OCI-M2 (cell line): ENCODE results near the gene GALP.
A peak's percentile ranks its signal among the peaks of the same experiment; 100 is the strongest.
"Not testable (repeated sequence)": the region's sequence is repeated elsewhere in the genome, so short reads cannot be mapped to it uniquely, and the experiment has no call there.

Experiments used
- DNase-seq: peaks from one replicate; lab custom pipeline; 2025; ENCODE audit not compliant: unreplicated experiment; lab: John Stamatoyannopoulos, UW

Gene GALP

GRCh38 chr19:56175861-56176307 lies at the start of gene GALP:
TSS of gene GALP (plus strand) at chr19:56176008. CDS start at chr19:56177109, 1,101 bp downstream.
- DNase-seq, result not testable (repeated sequence)

- DNase-seq, result no peak
These were observed 48.6 kb upstream of the GALP start for GRCh38 chr19:56126983-56127780.

GRCh38 chr19:56130006-56130405 lies 45.8 kb upstream of the GALP start:
- DNase-seq, result no peak

GRCh38 chr19:56131651-56132050 lies 44.2 kb upstream of the GALP start:
- DNase-seq, result no peak

GRCh38 chr19:56132316-56132822 lies 43.4 kb upstream of the GALP start:
- no peak for DNase-seq

GRCh38 chr19:56133858-56134653 lies 41.8 kb upstream of the GALP start:
- DNase-seq, result no peak

- no peak for DNase-seq
These were observed 41.2 kb upstream of the GALP start for GRCh38 chr19:56134654-56134921.

GRCh38 chr19:56136362-56136761 lies 39.4 kb upstream of the GALP start:
- DNase-seq, result no peak

GRCh38 chr19:56137405-56137804 lies 38.4 kb upstream of the GALP start:
- DNase-seq, result no peak

GRCh38 chr19:56138069-56138468 lies 37.7 kb upstream of the GALP start:
- DNase-seq, result no peak

GRCh38 chr19:56139847-56140582 lies 35.8 kb upstream of the GALP start:
- DNase-seq, result peak; percentile 20

GRCh38 chr19:56140583-56141416 lies 35.0 kb upstream of the GALP start, which contains the start of gene ZNF444:
TSS of gene ZNF444 (plus strand) at chr19:56141287. CDS start at chr19:56146912, 5,625 bp downstream.
- DNase-seq, result peak; percentile 86

- no peak for DNase-seq
These were observed 34.3 kb upstream of the GALP start for GRCh38 chr19:56141417-56141993.

GRCh38 chr19:56142087-56142787 lies 33.6 kb upstream of the GALP start:
- no peak for DNase-seq

GRCh38 chr19:56142897-56143434 lies 32.8 kb upstream of the GALP start:
- no peak for DNase-seq

- no peak for DNase-seq
These were observed 31.4 kb upstream of the GALP start for GRCh38 chr19:56144376-56144775.

- no peak for DNase-seq
These were observed 31.0 kb upstream of the GALP start for GRCh38 chr19:56144831-56145230.

GRCh38 chr19:56145698-56146097 lies 30.1 kb upstream of the GALP start:
- DNase-seq, result no peak

- no peak for DNase-seq
These were observed 28.9 kb upstream of the GALP start for GRCh38 chr19:56146904-56147303.
